Nucleus accumbens (tissue), 56 donors: Measurements from ENCODE around the gene TOM1L1.

Experiments used
- DNase-seq, 56 donors: peaks; one replicate each; lab custom pipeline; 2025; lab: John Stamatoyannopoulos, UW

TOM1L1 gene

GRCh38 chr17:54941285-54941684 lies 40.6 kb downstream of the TOM1L1 start:
- no peak for DNase-seq

- DNase-seq, result no peak
Measured at GRCh38 chr17:54944796-54945195, 44.1 kb downstream of the TOM1L1 start.

- DNase-seq, result no peak
Measured at GRCh38 chr17:54945231-54945630, 44.6 kb downstream of the TOM1L1 start.

- no peak for DNase-seq
Measured at GRCh38 chr17:54945671-54946070, 45.0 kb downstream of the TOM1L1 start.

GRCh38 chr17:54947396-54947795 lies 46.7 kb downstream of the TOM1L1 start:
- no peak for DNase-seq

- no peak for DNase-seq
Measured at GRCh38 chr17:54948380-54948779, 47.7 kb downstream of the TOM1L1 start.

- DNase-seq, result no peak
Measured at GRCh38 chr17:54950116-54950515, 49.5 kb downstream of the TOM1L1 start.

- no peak for DNase-seq
Measured at GRCh38 chr17:54951286-54951685, 50.6 kb downstream of the TOM1L1 start.

- no peak for DNase-seq
Measured at GRCh38 chr17:54956791-54957190, 56.1 kb downstream of the TOM1L1 start.

GRCh38 chr17:54967621-54968261 lies 67.1 kb downstream of the TOM1L1 start:
- peak in 2 of 56 donors; percentile 1 for DNase-seq

- DNase-seq, result peak; percentile 63 to 97 (median 89)
Measured at GRCh38 chr17:54968262-54968987, 67.8 kb downstream of the TOM1L1 start, which contains the start of the genes COX11 and STXBP4. TSS of gene COX11 (minus strand) at chr17:54968654. CDS start at chr17:54968646, 8 bp downstream. TSS of gene STXBP4 (plus strand) at chr17:54968765. CDS start at chr17:54986220, 17,455 bp downstream.

- DNase-seq, result peak in 20 of 56 donors; percentile 14 to 73 (median 60)
Measured at GRCh38 chr17:54968988-54969332, 68.3 kb downstream of the TOM1L1 start.

- DNase-seq, result no peak
Measured at GRCh38 chr17:54969658-54970572, 69.3 kb downstream of the TOM1L1 start.

GRCh38 chr17:54971147-54971546 lies 70.5 kb downstream of the TOM1L1 start:
- no peak for DNase-seq

- DNase-seq, result no peak
Measured at GRCh38 chr17:54971901-54972300, 71.2 kb downstream of the TOM1L1 start.

- no peak for DNase-seq
Measured at GRCh38 chr17:54972406-54973138, 71.9 kb downstream of the TOM1L1 start.

GRCh38 chr17:54974759-54975158 lies 74.1 kb downstream of the TOM1L1 start:
- DNase-seq, result no peak

GRCh38 chr17:54976316-54976715 lies 75.7 kb downstream of the TOM1L1 start:
- DNase-seq, result no peak

GRCh38 chr17:54977744-54978143 lies 77.1 kb downstream of the TOM1L1 start:
- no peak for DNase-seq

GRCh38 chr17:54979657-54980056 lies 79.0 kb downstream of the TOM1L1 start:
- DNase-seq, result no peak
